Activated naive CD8-positive, alpha-beta T cell (primary cell): ENCODE data around the gene PHF21A.

Experiments used
- H3K27ac Mint-ChIP-seq: one replicate; pipeline ENCODE4 v1.8.0; 2021; ENCODE audit warnings: mixed read lengths
- H3K27me3 Mint-ChIP-seq: one replicate; pipeline ENCODE4 v1.8.0; 2021; ENCODE audit warnings: mixed read lengths
- H3K36me3 Mint-ChIP-seq: one replicate; pipeline ENCODE4 v1.8.0; 2021; ENCODE audit warnings: mixed read lengths
- H3K4me1 Mint-ChIP-seq: one replicate; pipeline ENCODE4 v1.8.0; 2021; ENCODE audit warnings: low read depth, mixed read lengths
- H3K4me3 Mint-ChIP-seq: one replicate; pipeline ENCODE4 v1.8.0; 2021; ENCODE audit warnings: mild to moderate bottlenecking, mixed read lengths
- H3K9me3 Mint-ChIP-seq: one replicate; pipeline ENCODE4 v1.8.0; 2021; ENCODE audit warnings: low read depth, mixed read lengths

PHF21A gene

DNA sequence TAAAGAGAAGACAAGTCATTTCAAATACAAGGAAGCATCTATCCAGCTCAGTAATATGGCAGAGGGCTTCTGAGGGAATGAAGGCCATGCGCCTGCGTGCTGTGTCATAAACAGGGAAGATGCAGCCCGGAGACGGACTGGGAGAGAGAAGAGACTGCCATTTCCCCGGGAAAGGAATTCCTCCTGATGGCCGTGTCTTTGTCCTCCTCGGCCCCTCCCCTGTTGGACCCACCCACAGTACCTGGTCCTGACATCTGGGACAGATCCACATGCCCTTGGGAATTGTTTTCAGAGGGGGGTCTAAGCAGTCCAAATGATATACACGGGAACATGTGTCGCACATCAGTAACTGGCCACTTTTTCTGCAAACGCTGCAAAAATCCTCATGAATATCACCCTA is 183.3 kb downstream of the PHF21A start:
- H3K9me3 Mint-ChIP-seq: no peaks in the 10 kb centered on the region
- no peak overlapping the region for H3K27ac Mint-ChIP-seq
- no peak overlapping the region for H3K4me3 Mint-ChIP-seq
- peaks cover 4% of the 10 kb centered on the region for H3K36me3 Mint-ChIP-seq
- no peaks in the 10 kb centered on the region for H3K4me1 Mint-ChIP-seq
- no peaks in the 10 kb centered on the region for H3K27me3 Mint-ChIP-seq

DNA sequence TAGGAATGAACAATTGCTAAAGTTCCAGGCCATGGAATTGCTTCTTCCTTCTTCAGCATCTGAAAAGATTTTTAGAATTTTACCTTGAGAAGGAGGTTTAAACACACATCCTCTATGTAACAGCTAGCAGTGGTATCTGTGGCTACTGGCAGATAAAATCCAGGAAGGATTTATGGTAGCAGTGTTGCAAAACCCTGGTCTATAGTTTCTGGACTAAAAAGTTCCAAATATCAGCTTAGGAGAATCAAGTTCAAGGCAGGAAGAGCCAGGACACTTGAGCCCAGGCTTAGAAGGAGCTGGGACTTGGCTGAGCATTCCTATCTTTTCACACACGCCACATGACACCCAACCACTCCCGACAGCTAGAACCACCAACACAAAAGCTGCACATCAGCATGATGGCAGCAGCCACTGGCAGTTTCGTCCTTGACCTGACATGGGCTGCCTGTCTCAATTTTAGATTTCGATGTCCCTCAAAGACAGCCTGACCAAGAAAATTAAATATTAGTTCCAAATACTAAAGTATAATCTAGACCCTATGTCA is 184.7 kb downstream of the PHF21A start:
- H3K27me3 Mint-ChIP-seq: no peaks in the 10 kb centered on the region
- H3K27ac Mint-ChIP-seq: no peak overlapping the region
- H3K9me3 Mint-ChIP-seq: no peaks in the 10 kb centered on the region
- H3K4me3 Mint-ChIP-seq: no peak overlapping the region
- peaks cover 2% of the 10 kb centered on the region for H3K4me1 Mint-ChIP-seq
- H3K36me3 Mint-ChIP-seq: peaks cover 2% of the 10 kb centered on the region

DNA sequence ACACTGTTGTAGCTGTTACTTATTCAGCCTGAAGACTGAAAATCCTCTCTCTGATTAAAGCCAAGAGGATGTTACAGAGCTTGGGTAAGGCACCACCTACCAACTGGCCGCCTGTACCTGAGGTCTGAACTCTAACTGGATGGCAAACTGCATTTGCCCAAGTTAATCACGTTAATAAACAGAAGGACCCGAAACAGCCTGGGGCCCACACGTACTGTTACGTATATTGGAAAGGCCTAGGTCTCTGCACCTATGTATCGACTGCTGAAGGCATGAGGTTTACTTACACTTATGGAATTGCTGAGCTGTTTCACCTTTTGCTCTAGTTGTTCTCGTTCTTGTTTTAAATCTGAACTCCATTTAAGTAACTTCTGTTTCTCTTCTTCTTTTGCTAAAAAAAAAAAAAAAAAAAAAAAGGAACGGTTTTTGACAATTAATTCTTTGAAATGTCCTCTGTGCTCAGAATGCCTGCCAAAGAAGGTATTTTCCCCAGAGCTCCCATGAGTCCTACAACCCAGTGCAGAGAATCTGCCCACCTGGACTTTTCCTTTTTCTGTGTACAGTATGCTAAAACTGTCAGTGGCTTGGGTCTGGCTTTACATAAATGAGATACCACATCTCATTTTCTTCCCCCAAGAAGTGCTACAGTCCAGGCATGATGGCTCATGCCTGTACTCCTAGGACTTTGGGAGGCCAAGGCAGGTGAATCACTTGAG is 185.7 kb downstream of the PHF21A start:
- Mint-ChIP-seq H3K4me1 (peaks cover 8% of the 10 kb centered on the region), H3K4me3 (no peak overlapping the region), H3K36me3 (peaks cover 2% of the 10 kb centered on the region), H3K27me3 (no peaks in the 10 kb centered on the region), H3K27ac (no peak overlapping the region), H3K9me3 (no peaks in the 10 kb centered on the region)

DNA sequence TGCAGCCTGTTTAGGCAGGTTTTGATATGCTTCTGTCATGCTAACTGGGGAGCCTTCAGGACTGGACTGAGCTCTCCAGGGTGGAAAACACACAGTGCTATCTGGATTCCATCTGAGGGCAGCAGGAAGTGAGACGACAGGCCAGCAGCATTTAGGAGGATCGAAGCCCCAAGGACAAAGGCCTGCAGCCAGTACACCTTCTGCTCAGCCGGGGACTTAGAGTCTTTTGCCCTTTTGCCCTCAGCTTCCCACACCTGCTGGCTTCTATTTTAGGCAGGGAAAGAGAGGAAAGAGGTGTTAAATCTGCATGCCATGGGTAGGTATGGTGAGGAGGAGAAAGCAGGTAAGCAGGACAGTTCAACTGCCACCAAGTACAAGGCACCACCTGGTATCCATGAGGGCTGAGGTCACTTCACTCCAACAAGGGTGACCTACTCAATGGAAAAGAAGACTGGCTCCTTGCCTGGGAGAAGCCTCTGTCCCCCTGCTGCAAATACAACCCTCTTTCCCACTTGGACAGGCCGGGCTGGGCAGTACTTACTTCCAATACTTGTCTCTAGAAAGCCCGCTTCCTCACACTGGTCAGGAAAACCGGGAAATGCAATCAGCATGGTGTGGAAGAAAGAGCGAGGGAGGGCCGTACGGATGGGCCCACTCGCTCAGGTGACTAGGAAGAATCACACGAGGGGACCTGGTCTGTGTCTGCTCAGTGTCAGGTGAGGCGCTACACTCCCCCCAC is 186.5 kb downstream of the PHF21A start:
- Mint-ChIP-seq H3K4me3 (no peak overlapping the region), H3K4me1 (peaks cover 16% of the 10 kb centered on the region), H3K36me3 (peaks cover 2% of the 10 kb centered on the region), H3K27me3 (no peaks in the 10 kb centered on the region), H3K27ac (no peak overlapping the region), H3K9me3 (no peaks in the 10 kb centered on the region)

DNA sequence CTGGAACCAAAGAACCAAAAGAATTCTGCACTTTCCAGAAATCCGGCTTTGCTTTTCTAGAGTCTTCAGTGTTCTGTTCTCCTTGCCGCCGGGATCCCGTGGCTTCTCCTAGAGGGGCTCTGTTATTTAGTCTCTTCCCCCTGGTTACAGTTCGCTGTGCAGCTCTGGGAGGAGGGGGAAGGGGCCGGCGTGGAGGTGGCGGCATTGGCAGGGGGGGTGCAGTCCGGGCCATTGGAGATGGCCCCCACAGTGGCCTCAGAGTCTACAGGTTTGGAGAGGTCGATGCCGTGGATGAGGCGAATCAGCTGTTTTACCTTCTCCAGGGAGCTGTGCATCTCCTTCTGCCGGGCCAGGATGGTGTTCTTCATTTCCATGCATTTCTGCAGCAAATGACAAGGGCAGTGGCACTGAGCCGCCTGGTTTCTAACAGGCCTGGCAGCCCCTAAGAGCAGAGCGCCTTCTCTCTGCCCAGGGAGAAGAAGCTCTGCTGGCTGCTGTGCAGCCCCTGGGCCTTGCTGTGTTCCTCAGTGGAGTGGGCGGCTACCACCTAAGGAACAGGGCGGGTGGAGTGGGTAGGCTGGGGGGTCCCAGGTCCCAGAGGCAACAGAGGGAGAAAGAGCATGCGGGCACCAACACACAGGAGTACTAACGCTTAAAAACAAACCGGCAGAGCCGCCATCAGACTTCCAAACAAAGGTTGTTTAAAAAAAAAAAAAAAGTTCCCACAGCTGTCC is 187.2 kb downstream of the PHF21A start:
- Mint-ChIP-seq H3K9me3 (no peaks in the 10 kb centered on the region), H3K27me3 (no peaks in the 10 kb centered on the region), H3K36me3 (peaks cover 2% of the 10 kb centered on the region), H3K27ac (no peak overlapping the region), H3K4me1 (peaks cover 17% of the 10 kb centered on the region), H3K4me3 (no peak overlapping the region)

DNA sequence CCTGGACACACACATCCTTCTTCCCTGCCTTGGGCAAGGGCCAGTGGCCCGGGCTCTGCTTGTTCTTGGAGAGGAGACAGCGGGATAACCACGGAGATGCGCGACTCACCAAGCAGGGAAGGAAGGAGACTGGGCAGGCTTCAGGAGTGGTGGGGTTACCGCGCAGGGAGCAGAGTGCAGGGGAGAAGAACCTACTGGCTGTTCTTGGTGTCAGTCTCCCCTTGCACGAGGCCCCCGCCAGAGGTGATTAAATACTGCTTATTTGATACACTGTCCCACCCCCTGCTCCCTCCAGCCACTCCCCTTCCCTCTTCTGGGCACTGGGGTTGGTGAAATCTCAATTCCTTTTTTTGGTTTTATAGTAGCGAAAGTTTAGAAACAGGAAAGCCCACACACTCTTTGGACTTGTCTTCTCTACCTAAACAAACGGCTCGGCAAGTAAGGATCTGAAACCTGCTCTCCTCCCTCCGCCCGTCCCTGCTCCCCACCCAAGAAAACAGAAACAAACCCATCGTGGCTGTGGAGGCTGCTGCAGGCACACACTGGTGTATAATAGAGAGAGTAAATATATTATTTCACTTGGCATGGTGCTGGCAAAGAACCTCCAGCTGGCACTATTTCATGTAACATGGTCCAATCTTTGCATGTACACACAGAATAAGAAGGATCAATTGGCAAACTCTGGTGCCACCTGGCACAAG is 188.0 kb downstream of the PHF21A start:
- peaks cover 17% of the 10 kb centered on the region for H3K4me1 Mint-ChIP-seq

DNA sequence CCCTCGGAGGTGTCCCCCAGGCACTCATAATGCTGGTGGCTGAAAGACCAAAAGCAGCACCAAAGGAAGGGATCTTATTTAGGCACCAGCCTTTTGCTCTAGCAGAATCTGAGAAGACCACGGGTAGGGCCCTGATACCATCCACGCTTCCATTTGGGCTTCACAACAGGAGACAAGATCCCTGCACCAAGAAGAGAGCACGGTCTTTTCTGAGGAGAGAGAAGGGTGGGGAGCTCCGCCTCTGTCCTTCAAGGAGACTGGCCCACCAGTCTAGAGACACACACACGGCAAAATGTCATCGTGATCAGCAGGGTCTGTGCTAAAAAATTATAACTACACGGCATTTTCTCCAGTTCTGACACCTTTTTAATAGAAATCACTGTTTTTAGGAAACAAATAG is 189.0 kb downstream of the PHF21A start:
- no peaks in the 10 kb centered on the region for H3K27me3 Mint-ChIP-seq
- H3K9me3 Mint-ChIP-seq: no peaks in the 10 kb centered on the region
- H3K4me1 Mint-ChIP-seq: peaks cover 20% of the 10 kb centered on the region
- H3K36me3 Mint-ChIP-seq: peaks cover 2% of the 10 kb centered on the region
- H3K4me3 Mint-ChIP-seq: no peak overlapping the region
- H3K27ac Mint-ChIP-seq: no peak overlapping the region

More for the DNA sequence above, 188.0 kb downstream of the PHF21A start:
- no peaks in the 10 kb centered on the region for H3K9me3 Mint-ChIP-seq
- H3K4me3 Mint-ChIP-seq: no peak overlapping the region
- no peaks in the 10 kb centered on the region for H3K27me3 Mint-ChIP-seq
- peaks cover 2% of the 10 kb centered on the region for H3K36me3 Mint-ChIP-seq
- H3K27ac Mint-ChIP-seq: no peak overlapping the region

DNA sequence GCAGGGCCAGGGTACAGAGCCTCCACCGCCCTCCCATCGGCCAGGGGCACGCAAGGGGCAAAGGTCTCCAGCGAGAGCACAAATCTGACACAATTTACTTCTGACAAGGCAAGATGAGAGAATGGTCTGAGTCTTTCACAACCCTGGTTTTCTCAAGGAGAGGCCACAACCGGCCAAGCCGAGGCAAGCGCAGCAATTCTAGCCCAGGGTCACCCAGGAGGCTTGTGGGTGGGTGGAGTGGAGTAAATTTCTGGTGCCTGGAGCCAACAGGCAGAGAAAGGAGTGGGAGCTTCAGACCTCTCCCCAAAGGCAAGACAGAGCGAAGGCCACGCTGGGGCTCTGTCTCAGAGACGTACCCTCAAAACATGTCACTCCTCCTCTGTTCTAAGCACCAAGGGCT is 189.5 kb downstream of the PHF21A start:
- H3K27ac Mint-ChIP-seq: peak overlapping the region; percentile 54
- no peaks in the 10 kb centered on the region for H3K9me3 Mint-ChIP-seq
- peaks cover 1% of the 10 kb centered on the region for H3K36me3 Mint-ChIP-seq
- H3K4me1 Mint-ChIP-seq: peaks cover 23% of the 10 kb centered on the region
- H3K4me3 Mint-ChIP-seq: no peak overlapping the region
- no peaks in the 10 kb centered on the region for H3K27me3 Mint-ChIP-seq

DNA sequence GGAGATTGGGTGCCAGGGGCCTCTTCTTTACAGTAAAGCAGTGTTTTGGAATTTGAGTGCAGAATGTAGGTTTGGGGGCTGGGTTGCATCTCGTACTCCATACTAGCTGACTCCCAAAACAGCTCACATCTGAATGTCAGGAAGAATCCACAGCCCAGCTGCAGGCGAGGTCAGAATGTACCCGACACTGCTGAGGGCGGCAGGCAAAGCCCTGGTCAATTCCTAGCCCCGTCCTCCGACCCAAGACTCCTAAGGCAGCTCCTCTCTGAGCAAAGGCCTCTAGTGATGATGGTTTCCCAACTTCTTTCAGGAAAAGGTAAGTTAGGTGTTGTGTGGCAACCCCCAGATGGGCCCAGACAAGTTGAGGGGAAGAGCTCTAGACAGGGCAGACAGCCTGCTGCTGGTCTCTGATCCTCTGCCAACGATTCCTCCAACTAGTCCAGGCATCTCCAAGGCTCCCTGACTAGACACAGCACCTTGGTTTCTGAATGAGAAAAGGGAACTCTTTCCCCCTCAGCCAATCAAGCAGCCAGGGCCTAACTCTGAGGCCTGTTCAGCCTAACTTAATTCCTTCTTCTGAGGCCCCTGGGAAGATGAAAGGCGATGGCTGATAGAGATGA is 190.2 kb downstream of the PHF21A start:
- Mint-ChIP-seq H3K4me1 (peaks cover 23% of the 10 kb centered on the region), H3K4me3 (no peak overlapping the region), H3K27me3 (no peaks in the 10 kb centered on the region), H3K9me3 (no peaks in the 10 kb centered on the region), H3K36me3 (no peaks in the 10 kb centered on the region), H3K27ac (peak overlapping the region; percentile 54)

DNA sequence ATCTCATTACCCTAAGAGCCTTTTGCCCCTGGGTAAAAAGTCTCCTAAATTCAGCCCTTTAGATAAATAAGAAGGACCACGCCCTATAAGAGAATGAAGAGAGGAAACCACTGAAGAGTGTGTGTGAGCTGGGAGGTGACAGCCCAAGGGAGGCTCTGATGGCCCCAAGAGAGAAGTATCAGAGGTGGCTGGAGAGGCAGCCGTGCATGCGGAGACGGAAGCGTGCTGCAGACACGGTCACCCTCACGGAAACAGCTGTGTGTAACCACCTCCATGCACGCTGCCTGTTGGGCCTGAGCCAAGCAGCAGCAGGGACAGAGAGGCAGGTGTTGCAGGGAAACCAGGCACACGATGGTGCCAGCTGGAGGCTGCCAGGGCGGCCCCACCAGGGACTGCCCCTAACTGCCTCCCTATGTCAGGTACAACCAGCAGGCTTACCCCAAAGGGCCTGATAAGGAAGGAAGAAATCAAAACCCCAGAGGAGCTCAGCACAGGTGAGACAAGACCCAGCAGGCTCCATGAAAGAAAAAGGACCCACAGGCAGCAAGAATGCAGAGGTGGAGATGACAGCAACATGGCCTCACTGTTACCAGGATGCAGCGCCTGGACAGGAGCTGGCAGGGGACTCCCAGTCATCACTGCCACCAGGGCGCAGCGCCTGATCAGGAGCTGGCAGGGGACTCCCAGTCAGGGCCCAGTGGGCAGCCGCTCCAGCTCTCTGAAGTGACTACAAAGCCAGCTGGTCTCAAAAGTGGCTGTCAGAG is 191.0 kb downstream of the PHF21A start:
- Mint-ChIP-seq H3K27ac (peak overlapping the region; percentile 76), H3K36me3 (no peaks in the 10 kb centered on the region), H3K4me1 (peaks cover 23% of the 10 kb centered on the region), H3K27me3 (no peaks in the 10 kb centered on the region), H3K9me3 (no peaks in the 10 kb centered on the region), H3K4me3 (peak overlapping the region; percentile 65)

DNA sequence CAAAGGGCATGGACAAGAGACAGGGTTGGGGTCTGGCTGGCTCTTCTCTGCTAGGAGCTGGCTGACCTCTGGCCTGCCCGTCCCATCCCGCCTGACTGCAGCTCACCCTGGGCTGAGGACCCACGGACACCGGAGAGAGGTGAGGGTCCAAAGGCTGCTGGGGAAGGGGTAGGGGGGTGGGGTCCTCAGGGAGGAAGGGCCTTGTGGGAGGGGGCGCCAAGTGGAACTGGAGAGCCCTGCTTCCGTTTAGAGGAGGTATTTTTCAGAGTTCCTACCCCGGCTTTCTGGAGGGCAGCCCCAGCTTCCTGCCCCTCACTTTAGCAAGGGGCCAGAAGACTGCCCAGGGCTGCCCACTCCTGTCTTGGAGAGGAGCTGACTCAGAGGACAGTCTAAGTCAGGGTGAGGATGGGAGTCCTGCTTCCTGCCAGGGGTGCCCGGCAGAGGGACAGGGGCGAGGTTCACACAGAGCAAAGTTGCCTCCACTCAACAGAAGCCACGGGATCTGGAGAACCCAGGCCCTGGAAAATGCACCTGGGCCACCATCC is 191.7 kb downstream of the PHF21A start:
- Mint-ChIP-seq H3K36me3 (no peaks in the 10 kb centered on the region), H3K4me3 (peak overlapping the region; percentile 65), H3K4me1 (peaks cover 23% of the 10 kb centered on the region)

DNA sequence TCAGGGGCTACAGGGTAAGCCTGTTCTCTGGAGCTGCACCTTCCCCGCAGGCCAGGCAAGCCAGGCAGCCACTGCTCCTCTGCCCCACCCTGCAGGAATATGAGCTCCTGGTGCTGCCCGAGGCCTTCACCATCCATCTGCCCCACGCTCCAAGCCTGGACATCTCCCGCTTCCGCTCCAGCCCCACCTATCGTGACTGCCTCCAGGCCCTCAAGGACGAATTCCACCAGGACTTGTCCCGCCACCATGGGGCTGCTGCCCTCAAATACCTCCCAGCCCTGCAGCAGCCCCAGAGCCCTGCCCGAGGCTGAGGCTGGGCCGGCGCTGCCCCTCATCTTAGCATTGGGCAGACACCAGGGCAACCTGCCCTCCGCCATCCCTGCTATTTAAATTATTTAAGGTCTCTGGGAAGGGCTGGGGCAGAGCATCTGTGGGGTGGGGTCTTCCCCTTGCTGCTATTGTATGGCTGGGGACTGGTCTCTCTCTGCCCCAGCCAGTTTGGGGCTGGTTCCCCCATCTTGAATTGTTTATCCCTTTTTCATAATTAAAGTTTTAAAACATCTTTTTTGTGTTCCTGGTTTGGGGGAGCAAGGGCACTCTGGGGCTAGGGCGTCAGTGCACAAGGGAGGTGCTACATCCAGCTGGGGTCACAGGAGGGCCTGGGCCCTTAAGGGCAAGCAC is 192.6 kb downstream of the PHF21A start:
- Mint-ChIP-seq H3K4me3 (no peak overlapping the region), H3K27ac (no peak overlapping the region), H3K4me1 (peaks cover 28% of the 10 kb centered on the region), H3K36me3 (no peaks in the 10 kb centered on the region), H3K9me3 (no peaks in the 10 kb centered on the region), H3K27me3 (no peaks in the 10 kb centered on the region)

More for the DNA sequence above, 191.7 kb downstream of the PHF21A start:
- Mint-ChIP-seq H3K27ac (peak overlapping the region; percentile 76), H3K27me3 (no peaks in the 10 kb centered on the region), H3K9me3 (no peaks in the 10 kb centered on the region)
